Daoy (cell line): ENCODE results near the gene COLEC12. TPM values are rescaled to one million over a fixed set of nuclear protein-coding genes. Genes with fewer than 3 reads are reported as not detected.
"Not testable (repeated sequence)": the region's sequence is repeated elsewhere in the genome, so short reads cannot be mapped to it uniquely, and the experiment has no call there.

Experiments used
- DNase-seq: peaks from one replicate; pipeline ENCODE4 v3.0.0-alpha.2; 2015; ENCODE audit warnings: low read depth
- total RNA-seq: library from RNA; depleted of rRNA; stranded (reverse); fragments of >200 nt; shearing (Covaris generic); gene quantifications from 2 replicates; pipeline ENCODE4 v1.2.3, GENCODE V29; 2014

The COLEC12 gene
- total RNA-seq, 1 experiment from 2014 or later: 1.7 TPM

GRCh38 chr18:326846-327245 is 173.7 kb downstream of the COLEC12 start:
- DNase-seq: no peak

GRCh38 chr18:323253-323622 is 177.3 kb downstream of the COLEC12 start:
- peak; percentile 3 for DNase-seq

DNA sequence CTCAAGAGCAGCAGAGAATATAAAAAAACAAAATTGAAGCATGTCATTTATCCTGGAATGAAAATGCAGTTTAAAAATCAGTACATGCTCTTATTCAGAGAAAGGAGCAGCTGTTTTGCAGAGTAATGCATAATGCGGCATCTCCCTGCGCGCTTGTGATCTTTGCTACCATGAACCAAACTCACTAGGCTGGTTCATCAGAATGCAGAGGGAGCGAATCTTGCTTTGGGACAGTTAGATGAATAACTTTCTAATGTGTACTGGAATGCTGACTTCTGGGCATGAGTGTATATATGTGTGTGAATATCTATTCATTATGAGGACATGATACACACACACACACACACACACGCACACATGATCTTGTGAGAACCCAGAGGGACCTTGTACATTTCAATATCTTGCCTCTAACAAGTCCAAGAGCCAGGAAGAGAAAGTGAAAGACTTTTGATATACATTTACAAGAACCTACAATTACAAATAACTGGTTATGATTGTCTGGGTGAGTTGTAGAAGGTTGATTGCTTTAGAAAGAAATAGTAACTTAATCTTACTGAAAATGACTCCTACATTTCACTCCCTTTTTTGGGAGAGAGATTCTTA is 178.5 kb downstream of the COLEC12 start:
- DNase-seq: no peak

DNA sequence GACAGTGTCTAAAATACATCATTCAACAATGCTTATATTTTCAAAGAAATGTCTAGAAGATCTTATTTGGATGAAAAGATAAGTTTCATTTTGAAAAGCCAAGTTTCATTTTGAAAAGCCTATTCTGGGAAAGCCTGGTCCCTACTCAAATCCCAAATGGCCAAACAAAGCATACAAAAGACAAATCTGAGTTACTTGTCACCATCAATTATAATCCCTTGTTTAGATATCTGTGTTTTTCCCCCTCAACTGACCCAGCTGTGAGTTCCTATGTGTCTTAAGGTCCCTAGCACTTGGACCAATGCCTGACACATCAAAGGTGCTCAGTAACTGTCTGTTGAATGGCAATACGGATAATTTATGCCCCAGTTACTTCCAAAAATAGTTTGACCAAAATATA is 180.3 kb downstream of the COLEC12 start:
- DNase-seq: no peak

DNA sequence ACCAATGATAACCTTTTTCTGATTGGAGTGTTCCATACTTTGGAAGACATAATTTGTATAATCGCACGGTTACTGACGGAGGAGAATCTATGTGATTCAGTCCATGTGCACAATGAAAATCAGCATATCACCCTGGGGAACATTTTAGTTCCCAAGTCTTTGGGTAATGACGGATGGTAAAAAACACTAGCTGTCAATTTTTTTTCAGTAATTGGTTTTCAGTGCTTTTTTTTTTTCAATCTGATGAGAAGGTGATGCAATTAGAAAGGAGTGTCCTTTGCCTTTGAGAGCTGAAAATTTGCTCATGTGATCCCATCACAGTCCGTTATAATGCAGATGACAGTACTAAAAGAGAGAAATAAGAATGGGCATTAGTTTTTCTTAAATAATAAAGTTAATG is 180.8 kb downstream of the COLEC12 start:
- no peak for DNase-seq

DNA sequence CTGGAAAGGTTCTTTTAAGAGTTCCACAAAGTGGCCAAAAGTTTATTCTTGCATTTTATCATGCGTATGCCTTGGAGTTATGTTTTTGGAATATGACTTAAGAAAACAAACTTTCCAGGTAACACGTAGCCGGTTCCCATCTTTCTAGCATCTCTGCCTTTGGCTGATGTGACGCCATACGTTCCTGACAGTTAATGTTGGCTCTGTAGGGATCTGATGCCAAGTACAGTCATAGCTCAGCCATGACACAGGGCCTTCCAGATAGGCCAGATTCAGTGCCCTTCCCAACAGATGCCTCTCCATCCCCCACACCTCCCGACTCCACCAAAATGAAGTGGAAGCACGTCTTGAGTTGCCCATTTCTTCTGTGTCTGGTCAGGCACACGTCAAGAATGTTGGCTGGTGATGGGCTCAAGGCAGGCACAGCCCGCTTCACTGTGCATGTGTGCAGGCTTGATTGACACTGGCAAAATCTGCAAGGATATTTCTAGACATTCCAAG is 181.7 kb downstream of the COLEC12 start:
- no peak for DNase-seq

DNA sequence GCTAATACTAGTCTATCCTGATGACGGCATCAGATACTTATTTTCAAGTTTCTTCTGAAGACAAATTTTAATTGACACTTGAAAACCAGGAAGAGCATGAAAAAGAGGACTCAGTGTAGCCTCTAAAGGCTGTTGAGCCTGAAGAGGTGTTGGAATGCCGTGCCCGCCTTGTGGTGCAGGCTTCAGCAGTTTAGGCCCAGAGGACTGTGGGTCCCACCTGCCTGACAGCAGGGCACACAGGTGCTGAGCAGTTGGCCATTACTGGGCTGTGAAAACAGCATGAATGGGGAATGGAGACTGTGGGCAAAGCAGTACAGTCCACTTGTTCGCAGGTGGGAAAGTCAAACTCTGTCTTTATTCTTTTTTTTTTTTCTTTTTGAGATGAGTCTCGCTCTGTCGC is 182.9 kb downstream of the COLEC12 start:
- DNase-seq: no peak

GRCh38 chr18:316393-316792 is 184.1 kb downstream of the COLEC12 start:
- no peak for DNase-seq

DNA sequence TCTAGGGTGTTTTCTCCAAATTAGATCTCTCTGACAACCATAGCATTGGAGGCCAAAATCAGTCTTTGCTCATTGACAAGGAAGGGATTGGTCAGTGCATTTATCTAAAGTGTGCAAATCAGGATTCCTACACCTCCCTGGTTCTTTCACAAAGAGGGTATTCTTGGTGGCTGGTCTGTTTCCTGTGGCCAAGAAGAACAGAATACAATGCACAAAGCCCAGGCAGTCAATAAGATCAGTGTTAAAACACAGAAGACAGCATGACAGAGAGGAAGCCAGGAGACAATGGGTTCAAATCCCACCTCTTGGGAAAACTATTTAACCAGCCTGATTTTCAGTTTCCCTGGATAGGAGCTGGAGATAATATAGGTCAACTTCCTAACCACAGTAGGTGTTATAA is 186.6 kb downstream of the COLEC12 start:
- DNase-seq: no peak

- no peak for DNase-seq
These were observed 188.1 kb downstream of the COLEC12 start for GRCh38 chr18:312415-312814.

GRCh38 chr18:310042-310441 is 190.5 kb downstream of the COLEC12 start:
- no peak for DNase-seq

DNA sequence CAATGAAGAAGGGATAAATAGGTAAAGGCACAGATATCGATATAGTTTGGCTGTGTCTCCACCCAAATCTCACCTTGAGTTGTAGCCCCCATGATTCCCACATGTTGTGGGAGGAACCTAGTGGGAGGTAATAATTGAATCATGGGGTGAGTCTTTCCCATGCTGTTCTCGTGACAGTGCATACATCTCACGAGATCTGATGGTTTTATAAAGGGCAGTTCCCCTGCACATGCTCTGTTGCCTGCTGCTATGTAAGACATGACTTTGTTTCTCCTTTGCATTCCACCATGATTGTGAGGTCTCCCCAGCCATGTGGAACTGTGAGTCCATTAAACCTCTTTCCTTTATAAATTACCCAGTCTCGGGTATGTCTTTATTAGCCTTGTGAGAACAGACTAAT is 192.4 kb downstream of the COLEC12 start:
- not testable (repeated sequence) for DNase-seq

GRCh38 chr18:306608-307255 is 193.8 kb downstream of the COLEC12 start:
- DNase-seq: no peak

DNA sequence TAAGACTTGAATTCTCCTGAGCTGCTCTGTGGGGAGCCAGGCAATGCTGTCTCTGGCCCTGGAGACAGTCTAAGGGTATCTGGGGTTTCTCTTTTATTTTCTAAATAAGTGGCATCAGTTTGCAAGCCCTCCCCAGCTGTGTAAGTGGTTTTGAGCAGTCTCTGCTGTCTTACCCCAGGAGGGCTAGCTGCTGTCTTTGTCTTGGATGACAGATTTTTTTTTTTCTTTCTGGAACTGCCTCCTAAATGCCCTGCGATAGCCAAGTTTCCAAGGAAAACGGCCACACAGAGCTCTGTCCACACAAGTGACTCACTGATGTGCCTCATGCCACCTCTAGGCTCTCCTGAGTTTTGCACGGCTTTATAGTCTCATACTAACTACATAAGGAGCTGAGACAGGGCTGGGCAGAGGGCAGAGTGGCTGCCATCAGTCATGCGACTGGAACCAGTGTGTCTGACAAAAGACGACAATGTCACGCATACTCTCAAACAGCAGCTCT is 195.4 kb downstream of the COLEC12 start:
- peak; percentile 4 for DNase-seq

DNA sequence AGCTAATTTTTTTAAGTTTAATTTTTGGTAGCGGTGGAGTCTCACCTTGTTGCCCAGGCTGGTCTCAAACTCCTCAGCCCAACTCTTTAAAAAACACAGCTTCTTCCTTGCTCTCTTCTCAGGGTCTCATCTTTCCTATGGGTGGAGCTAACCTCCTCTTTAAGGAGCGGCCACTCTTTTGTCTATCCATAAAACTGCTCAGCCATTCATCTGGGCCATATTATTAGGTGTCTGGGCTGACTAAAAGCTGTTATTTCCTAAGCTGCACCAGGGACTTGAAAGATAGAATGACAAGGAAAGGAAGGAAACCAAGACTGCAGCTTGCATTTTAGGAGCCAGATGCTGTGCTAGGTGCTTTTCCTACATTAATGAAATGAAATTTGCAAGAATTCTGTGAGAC is 196.9 kb downstream of the COLEC12 start:
- DNase-seq: no peak

DNA sequence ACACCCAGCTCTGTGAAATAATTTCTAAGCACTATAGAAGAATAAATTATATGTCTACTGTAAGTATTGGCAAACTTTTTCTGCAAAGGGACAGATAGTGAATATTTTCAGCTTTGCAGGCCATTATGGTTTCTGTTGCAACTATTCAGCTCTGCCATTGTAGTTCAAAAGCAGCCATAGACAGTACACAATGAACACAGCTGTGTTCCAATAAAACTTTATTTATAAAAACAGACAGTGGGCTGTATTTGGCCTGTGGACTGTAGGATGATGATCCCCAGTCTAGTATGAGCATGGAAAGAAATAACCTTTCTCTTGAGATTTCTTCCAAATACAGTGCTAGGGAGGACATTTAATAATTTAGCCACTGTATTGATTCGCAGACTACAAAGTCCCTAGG is 197.5 kb downstream of the COLEC12 start:
- no peak for DNase-seq

GRCh38 chr18:302097-302496 is 198.4 kb downstream of the COLEC12 start:
- DNase-seq: no peak

DNA sequence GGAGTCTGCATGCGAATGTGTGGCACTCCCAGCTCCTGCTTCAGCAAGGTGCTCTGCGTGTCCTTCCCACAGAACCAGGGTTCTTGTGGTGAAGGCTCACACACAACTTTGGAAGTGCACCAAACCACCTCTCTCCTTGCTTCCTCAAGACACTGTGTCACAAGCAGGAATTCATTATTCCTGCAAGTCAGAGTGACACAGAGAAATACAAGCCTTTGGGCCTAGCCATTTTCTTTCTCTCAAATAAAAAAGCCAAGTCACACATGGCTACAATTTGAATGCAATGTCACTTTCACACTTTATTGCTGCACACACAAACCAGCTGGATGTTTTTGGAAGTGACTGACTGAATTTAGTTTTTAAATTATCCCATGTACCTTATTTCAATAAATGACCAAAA is 202.6 kb downstream of the COLEC12 start:
- no peak for DNase-seq

- DNase-seq: no peak
These were observed 204.6 kb downstream of the COLEC12 start for GRCh38 chr18:295756-296490.

- no peak for DNase-seq
These were observed 205.9 kb downstream of the COLEC12 start for GRCh38 chr18:294566-294965.

DNA sequence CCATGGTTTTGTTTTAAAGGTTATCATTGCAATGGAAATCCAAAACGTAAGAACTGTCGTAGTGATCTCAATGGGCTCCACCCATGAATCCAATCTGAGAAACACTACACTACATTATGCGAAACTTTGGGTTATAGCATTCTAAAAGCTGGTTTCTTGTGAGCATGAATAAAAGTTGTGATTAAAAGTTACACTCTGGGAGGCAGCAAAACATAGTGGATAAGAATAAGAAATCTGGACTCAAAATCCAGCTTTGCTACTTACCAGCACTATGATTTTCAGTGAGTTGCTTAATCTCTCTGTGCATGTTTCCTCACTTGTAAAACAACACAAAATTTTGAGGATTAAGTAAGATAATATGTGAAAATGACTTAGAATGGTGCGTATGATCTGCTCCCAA is 207.0 kb downstream of the COLEC12 start:
- no peak for DNase-seq

DNA sequence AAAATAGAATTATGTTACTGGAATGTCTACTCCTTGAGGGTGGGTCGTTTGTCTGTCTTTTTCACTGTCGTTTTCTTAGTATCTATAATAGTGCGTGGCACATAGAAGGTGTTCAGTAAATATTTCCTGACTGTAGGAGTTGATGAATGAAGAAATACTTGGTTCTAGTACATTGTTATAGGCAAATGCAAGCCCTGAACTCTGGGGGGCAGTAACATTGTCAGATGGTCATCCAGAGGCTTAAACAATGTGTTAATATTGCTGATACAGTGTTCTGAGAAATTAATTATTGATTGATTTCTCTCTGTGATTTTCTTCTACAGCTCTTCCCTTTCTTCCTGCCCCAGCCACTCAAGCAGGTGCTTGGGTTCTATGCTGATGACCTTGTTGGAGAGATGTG is 208.2 kb downstream of the COLEC12 start:
- DNase-seq: no peak

DNA sequence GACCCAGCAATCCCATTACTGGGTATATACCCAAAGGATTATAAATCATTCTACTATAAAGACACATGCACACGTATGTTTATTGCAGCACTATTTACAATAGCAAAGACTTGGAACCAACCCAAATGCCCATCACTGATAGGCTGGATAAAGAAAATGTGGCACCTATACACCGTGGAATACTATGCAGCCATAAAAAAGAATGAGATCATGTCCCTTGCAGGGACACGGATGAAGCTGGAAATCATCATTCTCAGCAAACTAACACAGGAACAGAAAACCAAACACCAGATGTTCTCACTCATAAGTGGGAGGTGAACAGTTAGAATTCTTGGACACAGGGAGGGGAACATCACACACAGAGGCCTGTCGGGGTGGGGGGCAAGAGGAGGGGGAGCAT is 210.5 kb downstream of the COLEC12 start:
- not testable (repeated sequence) for DNase-seq
